ENCODE data around the gene TSPYL1. TPM values are rescaled to one million over a fixed set of nuclear protein-coding genes. Genes with fewer than 3 reads are reported as not detected.

The TSPYL1 gene
- total and polyA plus RNA-seq, 2 experiments from 2014 or later, result 24.9 to 66.1 TPM

DNA sequence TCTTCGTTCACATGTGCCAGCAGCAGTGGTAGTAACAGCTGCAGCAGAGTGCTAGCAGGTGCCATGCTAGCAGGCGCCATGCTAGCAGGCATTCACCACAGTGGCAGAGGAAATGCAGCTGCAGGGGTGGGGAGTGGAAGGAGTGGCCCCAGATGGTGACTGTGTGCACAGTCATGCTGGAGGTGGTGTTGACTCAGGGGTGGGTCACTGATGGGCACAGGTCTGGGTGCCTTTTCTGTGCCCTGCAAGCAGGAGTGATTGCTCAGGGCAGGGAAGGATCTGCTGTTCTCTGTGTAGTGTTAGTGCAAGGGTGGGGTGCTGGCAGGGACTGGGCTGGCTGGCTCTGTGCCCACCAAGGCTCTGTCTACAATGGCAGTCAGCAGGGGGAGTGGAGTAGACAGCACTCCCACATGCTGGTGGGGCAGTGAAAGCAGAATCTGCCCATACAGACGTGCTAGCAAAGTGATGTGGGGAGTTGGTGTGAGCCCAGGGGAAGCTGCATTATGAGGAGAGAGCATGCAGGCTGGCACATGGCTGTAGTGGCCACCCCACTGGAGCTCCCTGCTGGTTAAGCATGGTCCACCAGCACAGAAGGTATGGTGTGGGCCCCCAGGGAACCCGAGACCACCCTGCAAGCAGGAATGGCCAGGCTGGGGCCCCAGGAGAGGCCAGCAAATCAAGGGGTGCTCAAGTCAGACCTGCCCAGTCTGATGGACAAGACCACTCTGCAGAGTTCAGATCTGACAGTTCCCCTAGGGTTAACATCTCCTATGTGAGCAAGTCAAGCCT lies 14.5 kb downstream of the TSPYL1 start (continued):
- TF ChIP-seq, protein P1, sequence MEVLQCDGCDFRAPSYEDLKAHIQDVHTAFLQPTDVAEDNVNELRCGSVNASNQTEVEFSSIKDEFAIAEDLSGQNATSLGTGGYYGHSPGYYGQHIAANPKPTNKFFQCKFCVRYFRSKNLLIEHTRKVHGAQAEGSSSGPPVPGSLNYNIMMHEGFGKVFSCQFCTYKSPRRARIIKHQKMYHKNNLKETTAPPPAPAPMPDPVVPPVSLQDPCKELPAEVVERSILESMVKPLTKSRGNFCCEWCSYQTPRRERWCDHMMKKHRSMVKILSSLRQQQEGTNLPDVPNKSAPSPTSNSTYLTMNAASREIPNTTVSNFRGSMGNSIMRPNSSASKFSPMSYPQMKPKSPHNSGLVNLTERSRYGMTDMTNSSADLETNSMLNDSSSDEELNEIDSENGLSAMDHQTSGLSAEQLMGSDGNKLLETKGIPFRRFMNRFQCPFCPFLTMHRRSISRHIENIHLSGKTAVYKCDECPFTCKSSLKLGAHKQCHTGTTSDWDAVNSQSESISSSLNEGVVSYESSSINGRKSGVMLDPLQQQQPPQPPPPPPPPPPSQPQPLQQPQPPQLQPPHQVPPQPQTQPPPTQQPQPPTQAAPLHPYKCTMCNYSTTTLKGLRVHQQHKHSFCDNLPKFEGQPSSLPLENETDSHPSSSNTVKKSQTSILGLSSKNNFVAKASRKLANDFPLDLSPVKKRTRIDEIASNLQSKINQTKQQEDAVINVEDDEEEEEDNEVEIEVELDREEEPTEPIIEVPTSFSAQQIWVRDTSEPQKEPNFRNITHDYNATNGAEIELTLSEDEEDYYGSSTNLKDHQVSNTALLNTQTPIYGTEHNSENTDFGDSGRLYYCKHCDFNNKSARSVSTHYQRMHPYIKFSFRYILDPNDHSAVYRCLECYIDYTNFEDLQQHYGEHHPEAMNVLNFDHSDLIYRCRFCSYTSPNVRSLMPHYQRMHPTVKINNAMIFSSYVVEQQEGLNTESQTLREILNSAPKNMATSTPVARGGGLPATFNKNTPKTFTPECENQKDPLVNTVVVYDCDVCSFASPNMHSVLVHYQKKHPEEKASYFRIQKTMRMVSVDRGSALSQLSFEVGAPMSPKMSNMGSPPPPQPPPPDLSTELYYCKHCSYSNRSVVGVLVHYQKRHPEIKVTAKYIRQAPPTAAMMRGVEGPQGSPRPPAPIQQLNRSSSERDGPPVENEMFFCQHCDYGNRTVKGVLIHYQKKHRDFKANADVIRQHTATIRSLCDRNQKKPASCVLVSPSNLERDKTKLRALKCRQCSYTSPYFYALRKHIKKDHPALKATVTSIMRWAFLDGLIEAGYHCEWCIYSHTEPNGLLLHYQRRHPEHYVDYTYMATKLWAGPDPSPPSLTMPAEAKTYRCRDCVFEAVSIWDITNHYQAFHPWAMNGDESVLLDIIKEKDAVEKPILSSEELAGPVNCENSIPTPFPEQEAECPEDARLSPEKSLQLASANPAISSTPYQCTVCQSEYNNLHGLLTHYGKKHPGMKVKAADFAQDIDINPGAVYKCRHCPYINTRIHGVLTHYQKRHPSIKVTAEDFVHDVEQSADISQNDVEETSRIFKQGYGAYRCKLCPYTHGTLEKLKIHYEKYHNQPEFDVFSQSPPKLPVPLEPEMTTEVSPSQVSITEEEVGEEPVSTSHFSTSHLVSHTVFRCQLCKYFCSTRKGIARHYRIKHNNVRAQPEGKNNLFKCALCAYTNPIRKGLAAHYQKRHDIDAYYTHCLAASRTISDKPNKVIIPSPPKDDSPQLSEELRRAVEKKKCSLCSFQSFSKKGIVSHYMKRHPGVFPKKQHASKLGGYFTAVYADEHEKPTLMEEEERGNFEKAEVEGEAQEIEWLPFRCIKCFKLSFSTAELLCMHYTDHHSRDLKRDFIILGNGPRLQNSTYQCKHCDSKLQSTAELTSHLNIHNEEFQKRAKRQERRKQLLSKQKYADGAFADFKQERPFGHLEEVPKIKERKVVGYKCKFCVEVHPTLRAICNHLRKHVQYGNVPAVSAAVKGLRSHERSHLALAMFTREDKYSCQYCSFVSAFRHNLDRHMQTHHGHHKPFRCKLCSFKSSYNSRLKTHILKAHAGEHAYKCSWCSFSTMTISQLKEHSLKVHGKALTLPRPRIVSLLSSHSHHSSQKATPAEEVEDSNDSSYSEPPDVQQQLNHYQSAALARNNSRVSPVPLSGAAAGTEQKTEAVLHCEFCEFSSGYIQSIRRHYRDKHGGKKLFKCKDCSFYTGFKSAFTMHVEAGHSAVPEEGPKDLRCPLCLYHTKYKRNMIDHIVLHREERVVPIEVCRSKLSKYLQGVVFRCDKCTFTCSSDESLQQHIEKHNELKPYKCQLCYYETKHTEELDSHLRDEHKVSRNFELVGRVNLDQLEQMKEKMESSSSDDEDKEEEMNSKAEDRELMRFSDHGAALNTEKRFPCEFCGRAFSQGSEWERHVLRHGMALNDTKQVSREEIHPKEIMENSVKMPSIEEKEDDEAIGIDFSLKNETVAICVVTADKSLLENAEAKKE (CRISPR knock-in tag; IDR thresholded peaks at IDR 0.05), result no peak

DNA sequence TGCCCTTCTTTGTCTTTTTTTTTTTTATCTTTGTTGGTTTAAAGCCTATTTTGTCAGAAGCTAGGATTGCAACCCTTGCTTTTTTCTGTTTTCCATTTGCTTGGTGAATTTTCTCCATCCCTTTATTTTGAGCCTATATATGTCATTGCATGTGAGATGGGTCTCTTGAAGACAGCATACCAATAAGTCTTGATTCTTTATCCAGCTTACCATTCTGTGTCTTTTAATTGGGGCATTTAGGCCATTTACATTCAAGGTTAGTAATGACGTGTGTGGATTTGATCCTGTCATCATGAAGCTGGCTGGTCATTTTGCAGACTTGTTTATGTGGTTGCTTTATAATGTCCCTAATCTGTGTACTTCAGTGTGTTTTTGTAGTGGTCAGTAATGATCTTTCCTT lies 16.4 kb downstream of the TSPYL1 start:
- no peaks in the 10 kb centered on the region for H3K9me3 Mint-ChIP-seq
- Histone ChIP-seq H3K79me2 (replicated peaks; ENCODE audit: insufficient read depth) (no peaks in the 10 kb centered on the region; the same call in 1 of the 2 replicates), H3K4me3 (no peak overlapping the region), H3K27me3 (ENCODE audit: insufficient read depth) (no peaks in the 10 kb centered on the region), H3K4me2 (no peak overlapping the region), H3K4me1 (ENCODE audit: insufficient read depth) (no peaks in the 10 kb centered on the region), H3K9me2 (ENCODE audit: insufficient read depth) (no peaks in the 10 kb centered on the region), H3F3A (replicated peaks; ENCODE audit: low read depth) (no peaks in the 10 kb centered on the region), H2AFZ (no peak overlapping the region), H3K27ac (ENCODE audit: low read depth) (no peak overlapping the region), H3K36me3 (ENCODE audit: insufficient read depth) (no peaks in the 10 kb centered on the region; the same call in 1 of the 2 replicates), H4K20me1 (replicated peaks; ENCODE audit: insufficient read depth) (no peaks in the 10 kb centered on the region)
- H3K4me1 Mint-ChIP-seq, result no peaks in the 10 kb centered on the region; the same call in 2 of the 3 replicates
- H3K36me3 Mint-ChIP-seq (ENCODE audit: low read depth), result peaks cover 3% of the 10 kb centered on the region; the same call in 1 of the 3 replicates
- DNase-seq (ENCODE audit: low spot score), result no peak
- no peak for ATAC-seq
- H3K4me3 Mint-ChIP-seq, result no peak overlapping the region
- no peak overlapping the region for H3K27ac Mint-ChIP-seq
- H3K27me3 Mint-ChIP-seq (ENCODE audit: insufficient read depth, low read depth, poor library complexity), result no peaks in the 10 kb centered on the region
- no peak for TF ChIP-seq ZNF114 (CRISPR knock-in tag; IDR thresholded peaks at IDR 0.05)
- TF ChIP-seq, protein P2, sequence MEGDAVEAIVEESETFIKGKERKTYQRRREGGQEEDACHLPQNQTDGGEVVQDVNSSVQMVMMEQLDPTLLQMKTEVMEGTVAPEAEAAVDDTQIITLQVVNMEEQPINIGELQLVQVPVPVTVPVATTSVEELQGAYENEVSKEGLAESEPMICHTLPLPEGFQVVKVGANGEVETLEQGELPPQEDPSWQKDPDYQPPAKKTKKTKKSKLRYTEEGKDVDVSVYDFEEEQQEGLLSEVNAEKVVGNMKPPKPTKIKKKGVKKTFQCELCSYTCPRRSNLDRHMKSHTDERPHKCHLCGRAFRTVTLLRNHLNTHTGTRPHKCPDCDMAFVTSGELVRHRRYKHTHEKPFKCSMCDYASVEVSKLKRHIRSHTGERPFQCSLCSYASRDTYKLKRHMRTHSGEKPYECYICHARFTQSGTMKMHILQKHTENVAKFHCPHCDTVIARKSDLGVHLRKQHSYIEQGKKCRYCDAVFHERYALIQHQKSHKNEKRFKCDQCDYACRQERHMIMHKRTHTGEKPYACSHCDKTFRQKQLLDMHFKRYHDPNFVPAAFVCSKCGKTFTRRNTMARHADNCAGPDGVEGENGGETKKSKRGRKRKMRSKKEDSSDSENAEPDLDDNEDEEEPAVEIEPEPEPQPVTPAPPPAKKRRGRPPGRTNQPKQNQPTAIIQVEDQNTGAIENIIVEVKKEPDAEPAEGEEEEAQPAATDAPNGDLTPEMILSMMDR (conservative IDR thresholded peaks at IDR 0.05; ENCODE audit: low read depth in 2 of 2), result no peak
- TF ChIP-seq CREB1 (CRISPR knock-in tag; IDR thresholded peaks at IDR 0.05; ENCODE audit: low read depth), result no peak
- no peak for TF ChIP-seq STAT1 (IDR thresholded peaks at IDR 0.05; ENCODE audit: unreplicated experiment)
- no peak for TF ChIP-seq NANOG (IDR thresholded peaks at IDR 0.05; ENCODE audit: borderline replicate concordance)
- no peak for TF ChIP-seq ZNF331 (CRISPR knock-in tag; IDR thresholded peaks at IDR 0.05; ENCODE audit: low read depth)
- TF ChIP-seq, protein P3, sequence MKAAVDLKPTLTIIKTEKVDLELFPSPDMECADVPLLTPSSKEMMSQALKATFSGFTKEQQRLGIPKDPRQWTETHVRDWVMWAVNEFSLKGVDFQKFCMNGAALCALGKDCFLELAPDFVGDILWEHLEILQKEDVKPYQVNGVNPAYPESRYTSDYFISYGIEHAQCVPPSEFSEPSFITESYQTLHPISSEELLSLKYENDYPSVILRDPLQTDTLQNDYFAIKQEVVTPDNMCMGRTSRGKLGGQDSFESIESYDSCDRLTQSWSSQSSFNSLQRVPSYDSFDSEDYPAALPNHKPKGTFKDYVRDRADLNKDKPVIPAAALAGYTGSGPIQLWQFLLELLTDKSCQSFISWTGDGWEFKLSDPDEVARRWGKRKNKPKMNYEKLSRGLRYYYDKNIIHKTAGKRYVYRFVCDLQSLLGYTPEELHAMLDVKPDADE (IDR thresholded peaks at IDR 0.05), result no peak
- TF ChIP-seq EZH2 (IDR thresholded peaks at IDR 0.05; ENCODE audit: low read depth, unreplicated experiment), result no peak
- no peak for TF ChIP-seq EZH2phosphoT487 (IDR thresholded peaks at IDR 0.05; ENCODE audit: unreplicated experiment)

Data from GM23338 (cell line).